Suprapubic skin (tissue), 3 donors: ENCODE results near the gene INTS14.
"Not testable (repeated sequence)": the region's sequence is repeated elsewhere in the genome, so short reads cannot be mapped to it uniquely, and the experiment has no call there.

Source experiments
- EP300 ChIP-seq: sonication (generic); formaldehyde crosslinking; IDR thresholded peaks from one replicate; pipeline ENCODE4 v1.6.1; 2017; ENCODE audit warnings: antibody characterized with exemption
- TF ChIP-seq, protein P1 (sequence below), 2 donors: fragments of 200-600 bp in 1 of 2; fragments of 450-650 bp in 1 of 2; sonication (generic) in 1 of 2; IDR thresholded peaks; one replicate each; pipeline ENCODE4 v1.5.1; 2016 to 2019; ENCODE audit warnings: antibody characterized with exemption in 2 of 2, mild to moderate bottlenecking in 1 of 2, moderate library complexity in 1 of 2

DNA sequence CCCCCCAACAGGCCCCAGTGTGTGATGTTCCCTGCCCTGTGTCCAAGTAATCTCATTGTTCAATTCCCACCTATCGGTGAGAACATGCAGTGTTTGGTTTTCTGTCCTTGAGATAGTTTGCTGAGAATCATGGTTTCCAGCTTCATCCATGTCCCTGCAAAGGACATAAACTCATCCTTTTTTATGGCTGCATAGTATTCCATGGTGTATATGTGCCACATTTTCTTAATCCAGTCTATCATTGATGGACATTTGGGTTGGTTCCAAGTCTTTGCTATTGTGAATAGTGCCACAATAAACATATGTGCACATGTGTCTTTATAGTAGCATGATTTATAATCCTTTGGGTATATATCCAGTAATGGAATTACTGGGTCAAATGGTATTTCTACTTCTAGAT lies 5.0 kb upstream of the INTS14 start:
- TF ChIP-seq EP300, result not testable (repeated sequence)
- TF ChIP-seq, protein P1, sequence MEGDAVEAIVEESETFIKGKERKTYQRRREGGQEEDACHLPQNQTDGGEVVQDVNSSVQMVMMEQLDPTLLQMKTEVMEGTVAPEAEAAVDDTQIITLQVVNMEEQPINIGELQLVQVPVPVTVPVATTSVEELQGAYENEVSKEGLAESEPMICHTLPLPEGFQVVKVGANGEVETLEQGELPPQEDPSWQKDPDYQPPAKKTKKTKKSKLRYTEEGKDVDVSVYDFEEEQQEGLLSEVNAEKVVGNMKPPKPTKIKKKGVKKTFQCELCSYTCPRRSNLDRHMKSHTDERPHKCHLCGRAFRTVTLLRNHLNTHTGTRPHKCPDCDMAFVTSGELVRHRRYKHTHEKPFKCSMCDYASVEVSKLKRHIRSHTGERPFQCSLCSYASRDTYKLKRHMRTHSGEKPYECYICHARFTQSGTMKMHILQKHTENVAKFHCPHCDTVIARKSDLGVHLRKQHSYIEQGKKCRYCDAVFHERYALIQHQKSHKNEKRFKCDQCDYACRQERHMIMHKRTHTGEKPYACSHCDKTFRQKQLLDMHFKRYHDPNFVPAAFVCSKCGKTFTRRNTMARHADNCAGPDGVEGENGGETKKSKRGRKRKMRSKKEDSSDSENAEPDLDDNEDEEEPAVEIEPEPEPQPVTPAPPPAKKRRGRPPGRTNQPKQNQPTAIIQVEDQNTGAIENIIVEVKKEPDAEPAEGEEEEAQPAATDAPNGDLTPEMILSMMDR (IDR thresholded peaks at IDR 0.05), result not testable (repeated sequence)
